IMR-90 (cell line): ENCODE measurements around the gene ETV6. TPM values are rescaled to one million over a fixed set of nuclear protein-coding genes. Genes with fewer than 3 reads are reported as not detected.
A peak's percentile ranks its signal among the peaks of the same experiment; 100 is the strongest.

ENCODE experiments used
- ATAC-seq: fragments of 200-7000 bp; cut with Tn5 transposase; 2 replicates; pipeline ENCODE4 v1.9.1; 2020; ENCODE audit warnings: low read depth, mild to moderate bottlenecking, moderate library complexity
- BruUV-seq: library from RNA; stranded (reverse); fragments of 400-500 nt; replicated peaks from 2 replicates; lab custom pipeline; 2021; lab: Mats Ljungman, UMichigan
- CTCF ChIA-PET: fragments of 300-600 bp; formaldehyde crosslinking; extraction: SDS; loops from one replicate; lab custom pipeline; 2021; ENCODE audit warnings: antibody characterized with exemption; lab: Yijun Ruan, JAX
- POLR2A ChIA-PET: fragments of 300-600 bp; sonication (Branson Sonifier 250); formaldehyde crosslinking; loops from one replicate; lab custom pipeline; 2022; ENCODE audit warnings: antibody characterized with exemption; ENCODE audit not compliant: unreplicated experiment; lab: Charles Lee
- DNase-seq: peaks from one replicate; pipeline ENCODE4 v3.0.0; 2013
- H2AFZ ChIP-seq: replicated peaks from 2 replicates; pipeline ENCODE3; 2013; ENCODE audit warnings: low read length, mild to moderate bottlenecking; ENCODE audit not compliant: poor library complexity
- H2AK5ac ChIP-seq: 2 replicates; pipeline ENCODE4 v1.6.1; 2013; ENCODE audit warnings: low read depth, low read length, inconsistent platforms
- H2AK9ac ChIP-seq: replicated peaks from 2 replicates; pipeline ENCODE3; 2013; ENCODE audit warnings: mild to moderate bottlenecking, low read depth, low read length, moderate library complexity; ENCODE audit not compliant: poor library complexity
- H2BK120ac ChIP-seq: 2 replicates; pipeline ENCODE4 v1.6.1; 2013; ENCODE audit warnings: low read depth, low read length, inconsistent platforms
- H2BK15ac ChIP-seq: 3 replicates; pipeline ENCODE4 v1.6.1; 2013; ENCODE audit warnings: low read depth, low read length, inconsistent platforms
- H2BK20ac ChIP-seq: 2 replicates; pipeline ENCODE4 v1.6.1; 2013; ENCODE audit warnings: low read depth, mild to moderate bottlenecking, inconsistent platforms, low read length, moderate library complexity
- H2BK5ac ChIP-seq: 2 replicates; pipeline ENCODE4 v1.6.1; 2013; ENCODE audit warnings: mild to moderate bottlenecking, low read depth, low read length, inconsistent platforms; ENCODE audit not compliant: poor library complexity, severe bottlenecking
- H3K14ac ChIP-seq: replicated peaks from 2 replicates; pipeline ENCODE4 v1.6.1; 2013; ENCODE audit warnings: low read depth, low read length, inconsistent platforms
- H3K18ac ChIP-seq: 2 replicates; pipeline ENCODE4 v1.6.1; 2013; ENCODE audit warnings: low read depth, low read length, control low read depth
- H3K23ac ChIP-seq: 2 replicates; pipeline ENCODE4 v1.6.1; 2013; ENCODE audit warnings: low read depth, low read length, inconsistent platforms
- H3K27ac ChIP-seq: 2 replicates; pipeline ENCODE4 v1.5.1; 2013; ENCODE audit warnings: mild to moderate bottlenecking, control low read depth, low read length; ENCODE audit not compliant: insufficient read depth
- H3K27me3 ChIP-seq: 2 replicates; pipeline ENCODE4 v1.6.1; 2013; ENCODE audit warnings: low read length; ENCODE audit not compliant: control insufficient read depth, insufficient read depth
- H3K36me3 ChIP-seq: 2 replicates; pipeline ENCODE4 v1.6.1; 2013; ENCODE audit warnings: low read length, mixed read lengths; ENCODE audit not compliant: control insufficient read depth, insufficient read depth
- H3K4ac ChIP-seq: 2 replicates; pipeline ENCODE4 v1.6.1; 2013; ENCODE audit warnings: low read depth, low read length, inconsistent platforms
- H3K4me1 ChIP-seq: 2 replicates; pipeline ENCODE4 v1.6.1; 2013; ENCODE audit warnings: low read length, mixed read lengths; ENCODE audit not compliant: control insufficient read depth, insufficient read depth
- H3K4me2 ChIP-seq: 2 replicates; pipeline ENCODE4 v1.6.1; 2013; ENCODE audit warnings: low read depth, mild to moderate bottlenecking, control low read depth, low read length, moderate library complexity
- H3K4me3 ChIP-seq: 2 replicates; pipeline ENCODE4 v1.5.1; 2013; ENCODE audit warnings: low read depth, mild to moderate bottlenecking, control low read depth, low read length, moderate library complexity; ENCODE audit not compliant: insufficient read depth
- H3K56ac ChIP-seq: 2 replicates; pipeline ENCODE4 v1.6.1; 2013; ENCODE audit warnings: low read length, inconsistent platforms; ENCODE audit not compliant: insufficient read depth; ENCODE audit errors: extremely low read depth
- H3K79me1 ChIP-seq, 2 experiments: 2 replicates each; pipeline ENCODE4 v1.6.1; 2013; ENCODE audit warnings: low read length in 2 of 2, inconsistent platforms in 1 of 2, low read depth in 1 of 2
- H3K9ac ChIP-seq: 2 replicates; pipeline ENCODE4 v1.6.1; 2013; ENCODE audit warnings: low read depth, low read length, control low read depth
- H3K9me1 ChIP-seq: 2 replicates; pipeline ENCODE4 v1.6.1; 2013; ENCODE audit warnings: low read length, inconsistent platforms; ENCODE audit not compliant: insufficient read depth
- H3K9me3 ChIP-seq: 2 replicates; pipeline ENCODE4 v1.6.1; 2013; ENCODE audit warnings: low read length; ENCODE audit not compliant: control insufficient read depth, insufficient read depth
- H4K20me1 ChIP-seq: 2 replicates; pipeline ENCODE4 v1.6.1; 2013; ENCODE audit warnings: low read length, inconsistent platforms; ENCODE audit not compliant: insufficient read depth
- H4K5ac ChIP-seq: 2 replicates; pipeline ENCODE4 v1.6.1; 2013; ENCODE audit warnings: mild to moderate bottlenecking, low read depth, low read length, control low read depth
- H4K8ac ChIP-seq, 2 experiments: 2 replicates each; pipeline ENCODE4 v1.6.1; 2013; ENCODE audit warnings: low read depth in 2 of 2, low read length in 2 of 2, control low read depth in 1 of 2, inconsistent platforms in 1 of 2
- H4K91ac ChIP-seq: 2 replicates; pipeline ENCODE4 v1.6.1; 2013; ENCODE audit warnings: low read depth, low read length, inconsistent platforms; ENCODE audit not compliant: insufficient read depth
- CEBPB ChIP-seq: IDR thresholded peaks from 2 replicates; pipeline ENCODE4 v1.6.1; 2012; ENCODE audit warnings: low read depth, low read length, improper control_type of control experiment
- MXI1 ChIP-seq: IDR thresholded peaks from 2 replicates; pipeline ENCODE4 v1.6.1; 2012; ENCODE audit warnings: low read depth, mild to moderate bottlenecking, low read length, moderate library complexity, borderline replicate concordance
- RFX5 ChIP-seq: IDR thresholded peaks from 2 replicates; pipeline ENCODE4 v1.8.0; 2012; ENCODE audit warnings: low read depth, mild to moderate bottlenecking, low read length, moderate library complexity
- WGBS, 2 experiments: methylation state at CpG; one replicate each; pipeline versions ENCODE4 v1.1.5 to v1.1.7; 2013; ENCODE audit warnings: missing lambda C conversion rate in 2 of 2; ENCODE audit not compliant: insufficient read length in 1 of 2; ENCODE audit errors: extremely low coverage in 2 of 2; 5-methylcytosine and 5-hydroxymethylcytosine counted together
- dilution Hi-C: fragments of 300-500 bp; cut with HindIII; formaldehyde crosslinking; loops from one replicate; pipeline ENCODE4 v1.14.3; 2018; ENCODE audit warnings: low sequenced_read_pairs; ENCODE audit not compliant: unreplicated experiment
- in situ Hi-C: fragments of 300-500 bp; cut with MboI; formaldehyde crosslinking; loops from 3 replicates; pipeline ENCODE4 v1.14.3; 2019; ENCODE audit warnings: low sequenced_read_pairs, inconsistent platforms, mixed read lengths
- intact Hi-C: fragments of 100-400 bp; cut with micrococcal nuclease; formaldehyde crosslinking; loops from 2 replicates; pipeline ENCODE4 v1.10.0; 2022
- polyA plus RNA-seq, 3 experiments: library from polyadenylated mRNA; depleted of rRNA; stranded (reverse); fragments of >200 nt; gene quantifications; 2 replicates each; pipeline ENCODE4 v1.2.3, GENCODE V29; 2012; ENCODE audit warnings: low replicate concordance in 1 of 3
- total RNA-seq: library from RNA; depleted of rRNA; stranded (reverse); fragments of >200 nt; gene quantifications from 2 replicates; pipeline ENCODE4 v1.2.3, GENCODE V29; 2012

The ETV6 gene
- total and polyA plus RNA-seq, 2 of the 4 experiments (the other 2 are of a cell fraction): 8.4 to 9.9 TPM

DNA sequence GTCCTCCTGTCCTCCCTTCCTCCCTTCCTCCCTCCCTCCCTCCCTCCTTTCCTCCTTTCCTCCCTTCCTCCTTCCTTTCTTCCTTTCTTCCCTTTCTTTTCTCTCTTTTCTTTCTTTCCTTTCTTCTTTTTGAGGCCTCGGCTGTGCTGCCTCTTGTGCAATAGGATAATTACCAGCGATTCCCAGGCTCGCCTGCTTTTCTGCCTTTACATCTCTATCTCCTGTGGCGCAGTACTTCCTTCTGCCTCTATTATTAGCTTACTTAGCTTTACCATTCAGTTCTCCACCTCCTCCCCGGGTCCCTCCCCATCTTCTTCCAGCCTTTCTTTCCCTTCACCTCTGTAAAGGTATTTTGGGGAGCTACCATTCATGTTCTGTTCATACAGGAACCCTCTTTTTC is 19.9 kb downstream of the ETV6 start:
- no peak overlapping the region; the same call in 1 of the 2 replicates for H3K4ac ChIP-seq
- H4K20me1 ChIP-seq: peaks cover 73% of the 10 kb centered on the region
- H2BK20ac ChIP-seq: no peak overlapping the region
- no peak overlapping the region for H2AK9ac ChIP-seq
- H3K4me1 ChIP-seq: peaks cover 9% of the 10 kb centered on the region
- ChIA-PET POLR2A (no interaction called here), CTCF (interaction anchor here (1.2 kb wide), 1 partner anchor 15 kb away, joined by 3 read pairs; no protein-coding TSS in a partner anchor)
- no peak overlapping the region for H2AFZ ChIP-seq
- H3K4me3 ChIP-seq: no peak overlapping the region
- H4K8ac ChIP-seq: no peak overlapping the region
- no peak overlapping the region for H3K4me2 ChIP-seq
- peaks cover 1% of the 10 kb centered on the region; the same call in 1 of the 2 replicates for H3K36me3 ChIP-seq
- H3K14ac ChIP-seq: no peak overlapping the region
- H2BK120ac ChIP-seq: no peak overlapping the region
- BruUV-seq: no TSS peak
- H3K23ac ChIP-seq: no peak overlapping the region
- no peak overlapping the region for H3K56ac ChIP-seq
- no peak overlapping the region for H3K18ac ChIP-seq
- in situ Hi-C loops: no loop called here
- no peak for DNase-seq
- H2BK15ac ChIP-seq: no peak overlapping the region
- 78% methylated on average over 3 of the region's 5 CpGs; no CpG with 5 or more reads in 1 of the 2 experiments for WGBS, 2 experiments
- H3K9ac ChIP-seq: no peak overlapping the region
- H4K91ac ChIP-seq: no peak overlapping the region
- H2BK5ac ChIP-seq: no peak overlapping the region
- no peak overlapping the region for H4K5ac ChIP-seq
- intact Hi-C loops: no loop called here
- H3K79me1 ChIP-seq: peaks cover 55 to 92% of the 10 kb centered on the region in 2 experiments
- H3K9me1 ChIP-seq: peaks cover 33% of the 10 kb centered on the region
- no peaks in the 10 kb centered on the region for H3K27me3 ChIP-seq
- no peak for ATAC-seq
- no peak overlapping the region for H2AK5ac ChIP-seq
- TF ChIP-seq CEBPB (0 out of 2 replicates have a peak, but pooled peaks have one; percentile 30), MXI1 (no peak), RFX5 (no peak)
- dilution Hi-C loops: no loop called here
- H3K9me3 ChIP-seq: no peaks in the 10 kb centered on the region
- H3K27ac ChIP-seq: no peak overlapping the region
